Measurements from ENCODE around the gene RGS12.
A peak's percentile ranks its signal among the peaks of the same experiment; 100 is the strongest.
"Not testable (repeated sequence)": the region's sequence is repeated elsewhere in the genome, so short reads cannot be mapped to it uniquely, and the experiment has no call there.

The RGS12 gene

DNA sequence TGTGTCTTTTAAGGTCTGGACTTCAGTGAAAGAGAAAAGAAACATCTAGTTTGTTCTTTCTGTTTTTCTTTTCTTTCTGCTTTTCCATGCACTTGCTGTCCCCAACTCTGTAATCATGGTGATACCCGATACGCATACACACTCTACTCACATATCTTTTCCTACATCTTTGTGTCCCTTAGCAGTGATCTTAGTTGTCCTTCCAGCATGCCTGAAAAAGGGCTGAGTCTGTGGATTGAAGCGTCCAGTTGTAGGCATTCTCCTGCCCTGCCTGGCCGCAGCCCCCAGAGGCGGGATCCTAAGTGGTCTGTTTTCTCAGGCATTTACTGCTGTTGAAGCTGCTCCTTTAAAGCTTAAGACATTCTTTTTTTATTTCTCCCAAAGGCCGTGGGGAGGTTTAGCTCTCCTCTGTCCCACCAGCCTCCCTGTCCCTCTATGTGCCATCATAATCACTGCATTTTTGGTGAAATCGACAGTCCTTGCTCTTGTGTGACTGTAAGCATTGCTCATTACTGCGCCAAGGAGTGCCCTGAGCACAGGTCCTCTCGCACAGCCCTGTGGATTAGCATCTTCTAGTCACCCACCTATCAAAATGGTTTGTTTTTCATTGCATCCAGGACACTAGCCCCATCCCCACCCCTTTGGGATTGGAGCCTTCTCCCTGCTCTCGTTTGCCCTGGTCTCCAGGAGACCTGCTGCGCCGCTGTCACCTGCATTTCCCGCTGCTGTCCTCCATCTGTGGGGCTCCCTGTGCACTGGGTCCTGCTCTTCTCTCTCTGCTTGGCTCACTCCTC lies 4.4 kb downstream of the RGS12 start:
- DNase-seq, result no peak

DNA sequence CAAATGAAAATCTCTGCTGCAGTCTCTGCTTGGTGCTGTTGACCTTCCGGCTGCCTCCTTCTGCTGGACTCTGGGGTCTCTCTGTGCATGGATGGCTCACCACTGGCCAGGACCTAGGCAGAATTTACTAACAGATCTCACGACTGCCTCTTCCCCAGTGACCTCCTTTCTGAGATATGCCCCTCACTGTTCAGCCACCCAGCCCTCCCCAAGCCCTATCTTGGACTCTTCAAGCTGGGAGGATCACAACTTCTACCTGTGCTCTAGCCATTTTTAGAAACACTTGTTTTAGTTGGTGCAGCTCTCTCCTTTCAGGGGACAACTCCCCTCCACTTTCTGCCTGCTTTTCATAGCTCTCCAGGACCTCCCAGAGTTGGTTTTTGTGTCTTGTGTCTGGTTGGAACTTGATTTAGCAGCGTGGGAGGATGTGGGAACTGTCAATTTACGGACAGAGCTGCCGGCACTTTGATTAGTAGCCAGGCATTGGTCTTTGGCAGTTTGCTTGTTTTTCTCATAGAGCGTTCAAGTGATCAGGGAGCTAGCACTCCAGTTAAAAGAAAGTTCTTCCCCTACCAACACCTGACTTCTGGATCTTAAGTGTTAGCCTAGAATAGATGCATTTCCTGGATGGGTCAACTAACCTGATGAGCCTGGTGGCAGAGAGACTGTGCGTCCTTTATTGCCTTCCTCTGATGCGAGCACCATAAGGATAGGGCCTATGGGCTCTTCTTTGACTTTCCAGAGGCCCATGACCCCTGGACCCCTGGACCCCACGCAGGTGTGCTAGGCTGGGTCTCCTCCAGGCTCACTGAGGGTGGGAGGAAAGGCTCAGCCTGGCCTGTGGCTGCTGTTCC lies 6.5 kb downstream of the RGS12 start:
- no peak for DNase-seq

DNA sequence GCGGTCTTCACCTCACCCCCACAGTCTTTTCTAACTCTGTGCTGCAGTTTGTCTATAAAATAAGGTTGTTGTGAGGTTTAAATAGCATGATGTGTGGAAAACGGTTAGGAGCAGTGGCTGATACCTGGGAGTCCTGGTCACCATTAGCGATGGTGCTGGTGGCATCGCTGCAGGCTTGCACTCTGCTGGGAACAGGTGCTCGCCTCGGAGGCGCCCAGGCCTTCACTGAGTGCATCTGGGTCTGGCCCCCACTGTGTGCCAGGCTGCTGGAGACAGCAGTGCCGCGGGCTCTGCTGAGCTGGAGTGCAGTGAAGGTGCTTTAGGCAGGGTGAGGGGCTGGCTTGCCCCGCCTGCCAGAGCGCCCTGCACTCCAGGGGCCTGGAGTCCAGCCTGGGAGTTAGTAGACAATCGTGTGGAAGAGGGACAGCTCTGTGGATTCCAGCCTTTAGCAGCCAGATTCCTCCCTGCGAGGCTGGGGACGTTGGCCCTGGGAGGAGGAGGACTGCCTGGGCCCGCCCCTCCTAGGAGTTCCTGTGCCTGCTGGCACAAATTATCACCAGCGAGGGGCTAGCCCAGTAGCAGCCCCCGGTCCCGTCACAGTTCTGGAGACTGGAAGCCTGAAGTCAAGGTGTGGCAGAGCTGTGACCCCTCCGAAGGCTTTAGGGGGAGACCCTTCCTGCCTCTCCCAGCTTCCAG lies 7.3 kb downstream of the RGS12 start:
- no peak for DNase-seq

DNA sequence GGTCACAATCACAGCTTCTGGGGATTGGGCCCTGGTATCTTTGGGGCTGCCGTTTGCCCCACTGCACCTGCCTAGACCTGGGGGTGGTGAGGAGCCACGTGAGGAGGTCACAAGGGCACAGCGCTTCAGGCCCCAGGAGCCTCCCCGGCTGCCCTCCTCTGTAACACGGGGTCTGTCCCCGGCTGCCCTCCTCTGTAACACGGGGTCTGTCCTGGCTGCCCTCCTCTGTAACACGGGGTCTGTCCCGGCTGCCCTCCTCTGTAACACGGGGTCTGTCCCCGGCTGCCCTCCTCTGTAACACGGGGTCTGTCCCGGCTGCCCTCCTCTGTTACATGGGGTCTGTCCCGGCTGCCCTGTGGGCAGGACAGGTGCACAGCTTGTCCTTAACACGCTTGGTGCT lies 8.1 kb downstream of the RGS12 start:
- DNase-seq, result not testable (repeated sequence)

DNA sequence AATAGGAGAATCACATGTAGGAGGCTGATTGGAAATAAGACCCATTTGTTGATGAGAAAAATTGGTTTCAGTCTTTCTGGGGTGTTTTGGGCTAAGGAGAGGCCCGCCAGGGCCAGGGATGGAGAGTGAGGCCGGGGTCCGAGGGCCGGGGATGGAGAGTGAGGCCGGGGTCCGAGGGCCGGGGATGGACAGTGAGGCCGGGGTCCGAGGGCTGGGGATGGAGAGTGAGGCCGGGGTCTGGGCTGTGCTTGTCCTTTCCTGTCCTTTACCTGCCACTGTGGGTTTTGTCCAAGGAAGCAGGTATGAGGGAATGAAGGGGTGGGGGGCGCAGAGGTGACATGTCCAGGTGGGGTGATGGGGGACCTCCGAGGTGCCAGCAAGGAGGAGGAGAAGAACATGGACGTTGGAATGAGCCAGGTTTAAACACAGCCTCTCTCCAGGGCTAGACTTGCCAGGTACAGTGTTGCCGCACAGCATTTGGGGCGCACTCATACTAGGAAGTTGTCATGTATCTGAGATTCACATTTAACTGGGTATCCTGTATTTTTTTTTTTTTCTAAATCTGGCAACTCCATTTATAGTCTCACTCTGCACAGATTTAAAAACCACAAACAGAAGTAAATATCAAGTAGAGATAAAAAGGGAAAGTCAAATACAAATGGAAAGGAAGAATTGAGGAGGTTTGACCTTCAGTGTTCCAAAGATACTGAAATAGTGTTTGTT lies 8.8 kb downstream of the RGS12 start:
- DNase-seq, result no peak

DNA sequence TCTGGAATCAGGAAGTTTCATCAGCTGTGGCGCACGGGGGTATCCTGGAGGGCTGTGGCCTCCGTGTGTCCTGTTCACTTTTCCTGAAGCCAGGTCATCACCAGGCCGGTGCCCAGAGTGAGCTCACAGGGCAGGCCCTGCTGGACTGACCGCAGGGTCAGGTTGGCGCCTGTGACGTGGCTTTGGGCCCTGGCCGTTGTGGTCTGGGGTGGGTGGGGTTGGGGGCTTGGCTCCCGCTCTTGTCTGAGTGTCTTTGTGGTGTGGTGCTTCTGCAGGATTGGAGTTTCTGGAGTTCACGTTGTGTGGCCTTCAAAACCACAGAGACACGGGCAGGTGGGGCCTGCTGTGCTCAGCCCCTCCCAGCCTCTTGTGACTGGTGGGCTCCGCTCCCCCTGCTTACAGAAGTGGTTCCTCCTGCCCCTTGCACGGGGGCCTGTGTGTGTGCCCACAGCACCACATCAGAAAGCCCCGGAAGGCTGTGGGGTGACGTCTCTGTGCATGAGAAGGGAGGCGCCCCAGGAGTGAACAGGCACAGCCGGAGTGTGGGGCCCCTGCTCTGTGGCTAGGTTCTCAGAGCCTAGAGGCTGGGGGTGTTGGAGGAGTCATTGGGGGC lies 9.5 kb downstream of the RGS12 start:
- no peak for DNase-seq

DNA sequence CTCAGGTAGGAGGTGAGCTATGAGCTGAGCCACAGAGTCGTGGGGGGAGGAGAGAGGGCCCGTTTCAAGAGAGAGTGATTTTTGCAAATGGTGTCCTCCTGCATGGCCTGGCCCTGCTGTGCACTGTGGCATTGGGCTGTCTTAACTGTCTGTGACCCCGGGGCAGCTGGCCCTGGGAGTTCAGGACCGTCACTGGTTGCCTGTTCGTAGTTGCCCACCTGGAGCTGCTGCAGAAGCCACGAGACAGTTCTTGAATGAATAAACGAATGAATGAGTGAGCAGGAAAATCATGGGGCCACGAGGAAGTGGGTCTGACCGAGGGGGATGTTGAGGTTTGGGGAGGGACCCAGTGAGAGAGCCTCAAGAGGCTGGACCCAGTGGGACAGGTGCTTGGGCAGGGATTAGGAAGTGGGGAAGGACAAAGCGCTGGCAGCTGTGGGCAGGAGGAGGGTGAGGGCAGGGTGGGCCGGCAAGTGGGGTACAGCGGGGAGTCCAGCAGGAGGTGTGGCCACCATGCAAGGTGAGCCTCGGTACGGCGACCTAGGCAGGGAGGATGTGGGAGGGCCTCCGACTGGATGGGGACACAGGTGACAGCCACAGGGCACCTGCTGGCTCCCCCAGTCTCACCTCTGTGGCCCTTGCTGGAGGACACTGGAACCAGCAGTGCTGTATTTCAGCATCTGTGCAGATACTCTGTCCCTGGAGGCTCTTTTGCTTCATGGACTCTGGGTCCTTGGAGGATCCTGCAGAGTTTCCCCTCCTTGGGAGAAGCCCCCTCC lies 10.2 kb downstream of the RGS12 start:
- no peak for DNase-seq

DNA sequence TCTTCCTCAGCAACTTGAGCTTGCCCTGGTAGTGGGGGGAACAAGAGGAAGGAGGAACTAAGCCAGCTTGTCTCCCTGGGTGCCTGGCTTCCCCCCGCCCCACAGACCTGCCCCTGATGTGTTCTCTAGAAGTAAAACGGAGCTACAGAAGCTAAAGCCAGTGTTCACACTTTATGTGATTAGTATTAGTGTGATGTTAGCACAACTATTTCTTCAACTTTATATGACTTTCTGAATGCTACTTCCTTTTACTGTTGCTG lies 10.7 kb downstream of the RGS12 start:
- no peak for DNase-seq

DNA sequence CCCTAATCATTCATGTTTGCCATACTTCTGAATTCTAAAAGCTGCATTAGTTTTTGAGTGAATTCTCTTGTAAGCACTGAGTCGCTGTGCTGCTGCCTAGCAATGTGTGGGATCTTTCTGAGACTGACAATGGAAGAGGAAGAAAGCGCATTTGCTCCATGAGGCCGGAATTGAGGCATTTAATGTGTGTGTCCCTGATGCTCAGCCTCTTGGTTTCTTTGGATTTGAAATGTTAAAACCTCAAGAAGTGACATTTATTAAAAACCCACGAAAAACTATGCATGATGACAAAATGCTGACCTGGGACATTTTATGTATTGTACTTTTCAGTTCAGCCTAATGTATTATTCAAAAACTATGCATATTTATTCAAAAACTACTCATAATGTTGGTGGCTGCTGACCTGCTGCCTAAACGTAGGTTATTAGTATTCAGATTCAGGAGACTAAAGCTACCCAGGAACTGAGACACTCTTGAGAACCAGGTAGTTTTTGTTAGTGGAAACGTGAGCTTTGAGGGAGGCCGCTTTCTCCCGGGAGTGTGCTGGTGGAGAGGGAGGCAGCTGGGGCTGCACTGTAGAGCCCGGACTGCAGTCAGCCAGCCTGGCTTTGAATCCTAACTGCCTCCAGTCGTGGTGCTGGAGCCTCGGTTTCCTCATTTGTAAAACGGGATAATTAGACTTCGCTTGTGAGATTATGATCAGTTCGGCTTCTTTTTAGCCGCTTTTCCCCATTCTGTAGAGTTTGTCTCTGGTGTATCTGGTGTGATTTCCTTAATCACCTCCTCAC lies 11.3 kb downstream of the RGS12 start:
- no peak for DNase-seq

DNA sequence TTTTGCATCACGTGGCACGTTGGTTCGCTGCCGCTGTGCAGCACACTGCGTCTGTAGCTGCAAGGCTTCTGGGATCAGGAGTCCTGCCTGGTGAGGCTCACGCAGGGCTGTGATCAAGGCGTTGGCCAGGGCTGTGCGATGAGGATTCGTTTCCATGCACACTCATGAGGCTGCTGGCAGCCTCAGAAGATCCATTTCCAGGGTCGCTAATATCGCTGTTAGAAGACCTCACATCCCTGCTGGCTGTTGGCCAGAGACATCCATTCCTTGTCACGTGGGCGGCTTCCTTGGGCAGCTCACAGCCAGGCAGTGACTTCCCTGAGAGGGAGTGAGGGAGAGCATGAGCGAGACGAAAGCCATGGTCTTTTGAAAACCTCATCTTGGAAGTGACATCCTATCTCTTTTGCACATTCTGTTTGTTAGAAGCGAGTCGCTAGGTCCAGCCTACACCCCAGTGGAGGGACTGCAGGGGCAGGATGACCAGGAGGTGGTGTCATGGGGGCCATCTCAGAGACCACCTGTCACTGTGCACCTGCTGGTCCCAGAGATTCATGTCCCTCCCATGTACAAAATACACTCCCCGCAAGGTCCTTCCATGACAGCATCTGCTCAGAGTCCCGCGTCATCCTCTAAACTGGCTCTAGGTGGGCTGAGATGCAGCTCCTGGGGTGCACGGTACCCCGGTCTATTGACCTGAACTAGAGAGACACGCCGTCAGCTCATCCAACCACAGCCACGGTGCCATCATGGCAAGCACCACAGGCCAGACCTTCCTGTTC lies 12.2 kb downstream of the RGS12 start:
- peak; percentile 29 for DNase-seq

DNA sequence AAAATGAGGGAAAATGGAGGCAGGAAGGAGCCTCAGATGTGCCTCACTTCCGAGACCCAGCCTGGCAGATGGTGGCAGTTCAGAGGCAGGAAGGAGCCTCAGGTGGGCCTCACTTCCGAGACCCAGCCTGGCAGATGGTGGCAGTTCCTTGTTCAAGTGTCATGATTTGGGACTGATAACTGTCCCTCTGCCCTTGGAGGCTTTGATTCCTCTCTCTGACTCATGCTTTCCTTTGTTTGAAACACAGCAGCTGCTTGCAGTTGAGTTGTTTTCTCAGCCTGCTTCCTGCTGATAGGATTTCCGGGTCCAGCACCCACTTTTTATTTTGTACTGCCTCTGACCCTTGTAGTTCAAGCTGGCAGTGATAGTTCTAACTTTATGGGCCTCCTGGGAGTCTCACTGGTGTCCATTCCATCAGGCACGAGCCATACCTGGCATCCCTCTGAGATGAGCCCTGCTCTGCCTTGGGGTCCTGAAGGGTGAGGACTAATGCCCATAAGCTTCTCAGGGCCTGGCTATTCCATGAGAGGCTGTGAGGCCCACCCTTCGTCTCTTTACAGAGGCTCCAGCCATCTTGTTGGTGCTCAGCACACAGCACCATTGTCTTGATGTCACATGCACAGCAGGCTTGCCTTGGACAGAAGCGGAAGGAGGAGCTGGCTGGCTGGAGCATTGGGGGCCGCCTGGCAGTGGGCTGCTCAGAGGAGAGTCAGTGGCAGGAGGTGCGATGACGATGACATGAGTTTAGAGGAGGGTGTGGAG lies 13.0 kb downstream of the RGS12 start:
- DNase-seq, result peak; percentile 59

DNA sequence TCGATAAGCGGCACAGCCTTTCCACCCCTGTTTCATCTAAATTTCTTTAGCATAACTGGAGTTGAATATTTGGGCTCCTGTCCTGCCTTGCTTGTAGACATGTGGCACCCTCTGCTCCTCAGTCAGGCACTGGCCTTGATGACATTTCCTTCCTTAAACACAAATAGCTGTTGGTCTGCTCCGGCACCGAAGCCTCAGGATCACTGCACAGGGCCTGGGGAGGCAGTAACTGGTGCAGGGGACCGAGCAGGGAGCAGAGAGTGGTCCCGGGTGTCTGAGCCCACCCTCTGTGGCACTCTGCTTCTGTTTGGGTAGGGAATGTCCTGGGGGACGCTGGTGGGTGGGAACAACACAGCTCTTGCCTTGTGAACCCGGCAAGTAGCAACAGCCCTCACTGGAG lies 13.6 kb downstream of the RGS12 start:
- no peak for DNase-seq

DNA sequence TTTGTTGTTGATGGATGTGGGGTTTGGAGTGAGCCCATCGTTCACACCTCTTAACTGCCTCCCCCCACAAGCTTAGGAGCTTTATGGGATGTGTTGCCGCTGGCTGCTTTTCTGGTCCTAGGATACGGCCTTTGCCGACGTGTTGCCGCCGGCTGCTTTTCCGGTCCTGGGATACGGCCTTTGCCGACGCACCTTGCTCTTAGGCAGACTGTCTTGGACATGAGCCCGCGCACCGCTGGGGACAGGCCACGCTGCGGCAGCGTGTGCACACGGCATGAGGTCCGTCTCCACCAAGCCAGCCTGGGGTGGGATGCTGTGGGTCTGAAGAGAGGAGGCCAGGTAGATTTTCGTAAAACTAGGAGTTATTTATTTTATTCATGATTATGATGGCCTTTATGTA lies 14.2 kb downstream of the RGS12 start:
- no peak for DNase-seq

DNA sequence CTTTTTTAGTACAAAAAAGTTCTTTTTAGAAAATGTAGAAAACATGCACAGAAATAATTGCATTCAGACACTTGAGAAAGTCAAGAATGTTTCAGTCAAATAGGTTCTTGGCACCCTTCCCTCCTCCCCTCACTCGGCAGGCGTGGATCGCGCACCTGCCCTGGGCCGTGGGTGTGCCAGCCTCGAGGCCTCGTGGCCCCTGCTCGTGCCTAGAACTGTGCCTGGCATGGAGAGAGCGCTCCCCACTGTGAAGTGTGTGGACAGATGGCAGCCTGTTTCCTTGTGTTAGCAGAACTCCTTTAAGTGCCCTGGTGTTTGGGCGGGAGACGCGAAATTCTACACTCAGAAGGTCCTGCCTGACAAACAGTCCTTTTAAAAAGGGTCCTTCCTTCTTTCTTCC lies 14.7 kb downstream of the RGS12 start:
- DNase-seq, result no peak

DNA sequence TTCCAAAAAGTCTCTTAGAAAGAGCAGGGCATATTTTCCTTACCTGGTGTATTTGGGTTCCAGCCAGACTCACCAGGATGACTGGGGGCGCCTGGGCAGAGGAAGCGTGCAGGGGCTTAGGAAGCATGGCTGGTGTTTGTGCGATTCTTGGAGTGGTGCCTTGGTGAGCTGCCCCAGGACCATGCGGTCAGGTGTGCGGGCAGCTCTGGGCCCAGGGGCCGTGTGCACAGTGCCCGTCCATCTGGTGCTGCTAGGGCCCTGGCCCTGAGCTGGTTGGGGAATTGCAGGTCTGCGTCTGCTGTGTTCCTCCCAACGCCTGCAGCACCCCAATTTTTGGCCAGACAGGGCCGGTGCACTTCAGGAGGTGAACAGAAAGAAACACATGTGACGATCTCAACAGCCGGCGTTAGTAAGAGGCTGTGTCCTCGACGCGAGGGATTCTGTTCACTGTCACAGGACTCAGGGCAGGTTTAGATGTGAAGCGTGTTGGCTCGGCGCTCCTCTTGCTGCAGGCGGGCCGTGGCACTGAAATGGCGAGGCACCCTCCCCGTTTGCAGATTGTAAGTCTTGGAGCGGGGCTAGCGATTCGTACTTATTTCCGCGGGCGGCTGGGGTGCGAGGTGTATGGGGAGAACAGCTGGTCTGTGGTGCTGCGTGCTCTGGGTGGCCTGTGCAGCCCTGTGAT lies 15.2 kb downstream of the RGS12 start:
- DNase-seq, result no peak

DNA sequence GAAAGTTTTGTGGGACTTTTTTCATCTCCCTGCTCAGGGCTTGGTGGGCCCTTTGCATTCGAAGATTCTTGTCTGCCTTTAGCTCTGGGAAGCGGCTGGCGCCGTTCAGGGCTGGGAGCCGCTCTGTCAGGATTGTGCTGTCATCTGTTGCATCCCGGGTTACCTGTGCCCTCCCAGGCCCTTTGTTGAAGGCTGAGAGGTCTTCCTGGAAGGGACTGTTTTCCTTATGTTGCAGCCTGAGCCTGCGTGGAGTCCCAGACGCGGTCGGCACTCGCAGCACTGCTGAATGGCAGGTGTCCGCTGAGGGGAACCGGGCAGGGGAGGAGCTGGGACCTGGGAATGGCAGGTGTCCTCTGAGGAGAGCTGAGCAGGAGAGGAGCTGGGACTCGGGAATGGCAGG lies 15.9 kb downstream of the RGS12 start:
- DNase-seq, result no peak

DNA sequence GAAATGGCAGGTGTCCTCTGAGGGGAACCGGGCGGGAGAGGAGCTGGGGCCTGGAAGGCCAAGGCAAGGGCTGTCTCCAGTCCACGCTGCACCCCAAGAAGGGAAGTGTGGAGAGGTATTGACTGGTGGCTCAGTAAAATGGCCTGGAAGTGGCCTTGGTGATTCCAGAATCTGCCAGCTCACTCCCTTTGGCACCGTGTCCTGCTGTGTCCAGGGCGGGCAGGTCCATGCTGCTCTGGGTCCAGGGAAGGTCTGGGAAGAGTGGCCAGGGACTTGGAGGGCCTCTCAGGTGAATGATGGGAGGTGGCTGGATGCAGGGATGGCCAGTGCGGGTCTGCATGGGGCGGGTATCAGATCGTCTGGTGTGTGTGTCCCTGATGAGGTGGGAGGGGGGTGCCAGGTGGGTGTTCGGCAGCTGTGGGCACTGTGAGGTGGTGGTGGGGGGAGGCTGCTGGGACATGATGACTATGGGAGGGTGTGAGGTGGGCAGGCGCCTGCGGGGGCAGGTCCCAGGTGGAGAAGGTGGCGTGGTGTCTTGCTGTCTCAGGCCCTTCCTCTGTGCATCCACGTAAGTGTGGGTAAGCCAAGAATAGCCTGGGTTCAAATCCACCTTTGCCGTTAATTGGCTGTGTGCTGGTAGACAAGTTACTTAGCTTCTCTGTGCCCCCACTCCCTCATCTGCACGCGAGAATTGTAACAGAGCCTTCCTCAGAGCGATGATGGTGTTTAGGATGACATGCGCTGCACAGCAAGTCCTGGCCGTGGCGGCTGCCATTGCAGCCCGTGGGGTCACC lies 17.7 kb downstream of the RGS12 start:
- no peak for DNase-seq

DNA sequence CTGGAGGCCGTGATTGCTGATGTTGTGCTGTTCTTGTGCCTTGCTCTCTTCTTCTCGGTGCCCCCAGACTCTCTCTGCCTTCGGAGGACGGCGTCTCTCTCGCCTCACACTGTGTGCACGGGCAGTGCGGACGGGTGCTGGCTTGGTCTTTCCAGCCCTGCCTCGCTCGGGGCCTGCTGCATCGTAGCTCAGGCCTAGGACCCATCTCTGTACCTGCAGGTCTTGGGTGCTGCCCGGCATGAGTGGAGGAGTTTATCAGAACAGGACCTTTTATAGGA lies 18.2 kb downstream of the RGS12 start:
- no peak for DNase-seq
